ENCODE results near the gene PSAT1. TPM values are rescaled to one million over a fixed set of nuclear protein-coding genes. Genes with fewer than 3 reads are reported as not detected.

PSAT1 gene
- total and polyA plus RNA-seq, 2 of the 13 experiments (the other 11 are each of a cell fraction or from before 2014, with no cell fraction given) = 135 to 229 TPM

DNA sequence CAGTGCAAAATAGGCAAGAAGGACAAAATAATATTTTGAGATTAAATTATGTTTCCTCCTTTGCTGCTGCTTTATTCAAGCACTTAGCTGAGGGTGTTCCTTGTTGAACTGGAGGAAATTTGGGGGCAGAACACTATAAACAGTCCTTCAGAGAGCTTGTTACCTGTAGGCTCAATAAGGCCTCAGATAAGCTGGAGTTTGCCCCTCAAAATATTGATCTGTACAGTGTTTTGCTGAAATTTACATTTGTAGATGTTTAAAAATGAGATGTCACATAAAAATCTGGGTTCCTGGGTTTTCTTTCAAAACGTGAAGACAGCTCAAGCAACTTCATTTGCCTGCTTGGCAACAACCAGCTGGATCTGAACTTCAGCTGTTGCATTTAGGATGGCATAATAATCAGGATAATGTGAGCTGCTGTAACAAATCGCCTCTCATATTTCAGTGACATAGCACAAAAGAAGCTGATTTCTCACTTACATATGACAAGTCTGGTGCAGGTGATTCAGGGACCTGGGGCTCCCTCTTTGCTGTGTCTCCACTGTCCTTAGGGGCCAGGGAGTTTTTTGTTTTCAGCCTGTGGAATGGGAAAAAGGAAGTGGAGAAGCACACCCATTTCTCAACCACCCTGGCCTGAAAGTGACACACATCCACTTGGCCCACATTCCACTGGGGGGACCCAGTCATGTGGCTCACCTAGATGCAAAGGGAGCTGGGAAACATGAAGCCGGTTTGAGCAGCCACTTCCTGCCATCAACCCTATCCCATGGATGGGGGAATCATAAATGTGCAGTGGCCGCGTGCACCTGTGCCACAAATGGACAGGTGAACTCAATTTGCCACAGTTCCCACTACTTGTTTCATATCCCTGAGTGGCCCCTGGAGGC is 2.4 kb upstream of the PSAT1 start (continued):
- TF ChIP-seq KAT2B (IDR thresholded peaks at IDR 0.05; ENCODE audit: borderline replicate concordance, low read depth, low read length) (0 out of 2 replicates have a peak, but pooled peaks have one; percentile 10), MEF2D (CRISPR knock-in tag; IDR thresholded peaks at IDR 0.05) (0 out of 2 replicates have a peak, but pooled peaks have one; percentile 35), ZSCAN20 (CRISPR knock-in tag; IDR thresholded peaks at IDR 0.05; ENCODE audit: borderline replicate concordance) (no peak), ZNF235 (CRISPR knock-in tag; IDR thresholded peaks at IDR 0.05; ENCODE audit: borderline replicate concordance) (no peak), BRCA1 (CRISPR knock-in tag; IDR thresholded peaks at IDR 0.05) (no peak), ZMAT3 (CRISPR knock-in tag; conservative IDR thresholded peaks at IDR 0.05) (no peak), ZNF343 (CRISPR knock-in tag; IDR thresholded peaks at IDR 0.05) (no peak), RARA (CRISPR knock-in tag; IDR thresholded peaks at IDR 0.05) (no peak), BHLHE40 (IDR thresholded peaks at IDR 0.05; ENCODE audit: low read length) (no peak), ETV5 (CRISPR knock-in tag; IDR thresholded peaks at IDR 0.05; ENCODE audit: borderline replicate concordance) (no peak), ZNF883 (CRISPR knock-in tag; IDR thresholded peaks at IDR 0.05; ENCODE audit: not compliant biosample characterization) (no peak), ZNF180 (CRISPR knock-in tag; IDR thresholded peaks at IDR 0.05; ENCODE audit: borderline replicate concordance, low read depth) (no peak), ZIK1 (CRISPR knock-in tag; IDR thresholded peaks at IDR 0.05; ENCODE audit: borderline replicate concordance, low read depth) (no peak), MEIS2 (CRISPR knock-in tag; IDR thresholded peaks at IDR 0.05) (no peak), ATF1 (CRISPR knock-in tag; IDR thresholded peaks at IDR 0.05) (no peak), JARID2 (CRISPR knock-in tag; IDR thresholded peaks at IDR 0.05; ENCODE audit: insufficient replicate concordance) (no peak), GRHL1 (CRISPR knock-in tag; conservative IDR thresholded peaks at IDR 0.05) (no peak), TBP (CRISPR knock-in tag; IDR thresholded peaks at IDR 0.05) (no peak), LCORL (IDR thresholded peaks at IDR 0.05) (no peak), LCORL (CRISPR knock-in tag; IDR thresholded peaks at IDR 0.05) (no peak), ZNF382 (CRISPR knock-in tag; IDR thresholded peaks at IDR 0.05; ENCODE audit: borderline replicate concordance) (no peak), HNF4G (IDR thresholded peaks at IDR 0.05; ENCODE audit: borderline replicate concordance, low read depth, low read length) (no peak), HNF4G (CRISPR knock-in tag; IDR thresholded peaks at IDR 0.05; ENCODE audit: borderline replicate concordance, low read depth) (no peak), ZNF720 (CRISPR knock-in tag; IDR thresholded peaks at IDR 0.05) (no peak)
- TF ChIP-seq, protein P1, sequence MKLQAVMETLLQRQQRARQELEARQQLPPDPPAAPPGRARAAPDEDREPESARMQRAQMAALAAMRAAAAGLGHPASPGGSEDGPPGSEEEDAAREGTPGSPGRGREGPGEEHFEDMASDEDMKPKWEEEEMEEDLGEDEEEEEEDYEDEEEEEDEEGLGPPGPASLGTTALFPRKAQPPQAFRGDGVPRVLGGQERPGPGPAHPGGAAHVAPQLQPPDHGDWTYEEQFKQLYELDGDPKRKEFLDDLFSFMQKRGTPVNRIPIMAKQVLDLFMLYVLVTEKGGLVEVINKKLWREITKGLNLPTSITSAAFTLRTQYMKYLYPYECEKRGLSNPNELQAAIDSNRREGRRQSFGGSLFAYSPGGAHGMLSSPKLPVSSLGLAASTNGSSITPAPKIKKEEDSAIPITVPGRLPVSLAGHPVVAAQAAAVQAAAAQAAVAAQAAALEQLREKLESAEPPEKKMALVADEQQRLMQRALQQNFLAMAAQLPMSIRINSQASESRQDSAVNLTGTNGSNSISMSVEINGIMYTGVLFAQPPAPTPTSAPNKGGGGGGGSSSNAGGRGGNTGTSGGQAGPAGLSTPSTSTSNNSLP (IDR thresholded peaks at IDR 0.05; ENCODE audit: low read depth, low read length) = no peak
- TF ChIP-seq, protein P2, sequence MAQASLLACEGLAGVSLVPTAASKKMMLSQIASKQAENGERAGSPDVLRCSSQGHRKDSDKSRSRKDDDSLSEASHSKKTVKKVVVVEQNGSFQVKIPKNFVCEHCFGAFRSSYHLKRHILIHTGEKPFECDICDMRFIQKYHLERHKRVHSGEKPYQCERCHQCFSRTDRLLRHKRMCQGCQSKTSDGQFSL (CRISPR knock-in tag; IDR thresholded peaks at IDR 0.05) = no peak

Measured in HepG2 (cell line).